Right kidney (tissue), 1 donor: ENCODE measurements around the gene STX1B.

Source experiments
- DNase-seq: peaks from one replicate; pipeline ENCODE4 v3.0.0-alpha.2; 2016

Gene STX1B

GRCh38 chr16:30979170-30980022, 31.0 kb downstream of the STX1B start:
- DNase-seq: no peak

GRCh38 chr16:30977502-30977901, 32.9 kb downstream of the STX1B start:
- no peak for DNase-seq

- no peak for DNase-seq
Observed at GRCh38 chr16:30976486-30976885, 34.0 kb downstream of the STX1B start.

DNA sequence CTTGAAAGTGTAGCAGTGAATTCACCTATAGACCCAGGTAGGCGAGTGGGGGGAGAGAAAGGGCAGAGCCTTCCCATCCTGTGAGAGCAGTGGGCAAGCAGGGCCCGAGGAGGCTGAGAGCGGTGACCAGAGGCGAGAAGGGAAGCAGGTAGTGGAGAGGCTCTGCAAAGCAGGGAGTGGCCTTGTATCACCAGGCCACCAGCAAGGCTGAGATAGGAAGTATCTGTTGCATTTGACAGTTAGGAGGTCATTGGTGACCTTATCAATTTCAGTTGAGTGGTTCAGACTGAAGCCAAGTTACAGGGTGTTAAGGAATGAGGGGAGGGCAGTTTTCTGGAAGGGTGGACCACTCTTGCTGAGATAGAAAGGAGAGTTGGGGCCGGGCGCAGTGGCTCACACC, 36.1 kb downstream of the STX1B start:
- no peak for DNase-seq

DNA sequence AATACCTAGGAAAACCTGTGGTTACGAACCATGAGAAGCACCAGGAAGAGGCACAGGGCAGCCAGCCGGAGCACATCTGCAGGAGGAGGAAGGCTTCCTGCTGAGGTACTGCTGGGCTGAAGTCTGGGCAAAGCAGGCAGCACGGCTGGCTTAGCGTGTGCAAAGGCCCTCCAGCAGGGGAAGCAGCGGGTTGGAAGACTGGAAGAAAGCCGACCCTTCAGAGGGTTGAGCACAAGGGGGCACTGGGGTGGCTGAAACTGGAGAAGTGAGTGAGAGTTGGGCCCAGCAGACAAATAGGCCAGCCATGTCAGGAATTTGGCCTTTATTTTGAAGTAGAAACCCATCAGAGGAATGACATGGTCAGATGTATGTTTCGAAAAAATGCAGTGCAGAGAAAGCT, 37.6 kb downstream of the STX1B start:
- DNase-seq: no peak

DNA sequence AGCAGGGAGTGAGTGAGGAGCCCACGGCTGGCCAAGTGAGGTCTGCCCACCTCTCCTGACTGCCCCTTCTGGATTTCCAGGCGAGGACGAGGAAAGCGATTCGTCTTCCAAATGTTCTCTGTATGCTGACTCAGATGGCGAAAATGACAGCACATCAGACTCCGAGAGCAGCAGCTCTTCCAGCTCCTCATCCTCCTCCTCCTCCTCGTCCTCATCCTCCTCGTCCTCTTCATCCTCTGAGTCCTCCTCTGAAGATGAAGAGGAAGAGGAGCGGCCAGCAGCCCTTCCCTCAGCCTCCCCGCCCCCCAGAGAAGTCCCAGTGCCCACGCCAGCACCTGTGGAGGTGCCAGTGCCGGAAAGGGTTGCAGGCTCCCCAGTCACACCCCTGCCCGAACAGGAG, 39.1 kb downstream of the STX1B start:
- DNase-seq: no peak

- no peak for DNase-seq
Observed at GRCh38 chr16:30969246-30969842, 41.1 kb downstream of the STX1B start.

GRCh38 chr16:30967795-30968194, 42.6 kb downstream of the STX1B start:
- no peak for DNase-seq

GRCh38 chr16:30966033-30966619, 44.3 kb downstream of the STX1B start:
- no peak for DNase-seq

- no peak for DNase-seq
Observed at GRCh38 chr16:30965436-30965835, 45.0 kb downstream of the STX1B start.

DNA sequence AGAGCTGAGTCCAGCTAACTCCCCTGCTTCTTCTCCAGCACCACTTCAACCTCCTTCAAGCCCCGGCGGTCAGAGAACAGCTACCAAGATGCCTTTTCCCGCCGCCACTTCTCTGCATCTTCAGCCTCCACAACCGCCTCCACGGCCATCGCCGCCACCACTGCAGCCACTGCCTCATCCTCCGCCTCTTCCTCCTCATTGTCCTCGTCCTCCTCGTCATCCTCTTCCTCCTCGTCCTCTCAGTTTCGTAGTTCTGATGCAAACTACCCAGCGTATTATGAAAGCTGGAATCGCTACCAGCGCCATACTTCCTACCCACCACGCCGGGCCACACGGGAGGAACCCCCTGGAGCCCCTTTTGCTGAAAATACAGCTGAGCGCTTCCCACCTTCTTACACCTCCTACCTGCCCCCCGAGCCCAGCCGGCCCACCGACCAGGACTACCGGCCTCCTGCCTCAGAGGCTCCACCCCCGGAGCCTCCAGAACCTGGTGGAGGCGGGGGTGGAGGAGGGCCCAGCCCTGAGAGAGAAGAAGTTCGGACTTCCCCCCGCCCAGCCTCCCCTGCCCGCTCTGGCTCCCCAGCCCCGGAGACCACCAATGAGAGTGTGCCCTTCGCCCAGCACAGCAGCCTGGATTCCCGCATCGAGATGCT, 45.7 kb downstream of the STX1B start:
- no peak for DNase-seq

DNA sequence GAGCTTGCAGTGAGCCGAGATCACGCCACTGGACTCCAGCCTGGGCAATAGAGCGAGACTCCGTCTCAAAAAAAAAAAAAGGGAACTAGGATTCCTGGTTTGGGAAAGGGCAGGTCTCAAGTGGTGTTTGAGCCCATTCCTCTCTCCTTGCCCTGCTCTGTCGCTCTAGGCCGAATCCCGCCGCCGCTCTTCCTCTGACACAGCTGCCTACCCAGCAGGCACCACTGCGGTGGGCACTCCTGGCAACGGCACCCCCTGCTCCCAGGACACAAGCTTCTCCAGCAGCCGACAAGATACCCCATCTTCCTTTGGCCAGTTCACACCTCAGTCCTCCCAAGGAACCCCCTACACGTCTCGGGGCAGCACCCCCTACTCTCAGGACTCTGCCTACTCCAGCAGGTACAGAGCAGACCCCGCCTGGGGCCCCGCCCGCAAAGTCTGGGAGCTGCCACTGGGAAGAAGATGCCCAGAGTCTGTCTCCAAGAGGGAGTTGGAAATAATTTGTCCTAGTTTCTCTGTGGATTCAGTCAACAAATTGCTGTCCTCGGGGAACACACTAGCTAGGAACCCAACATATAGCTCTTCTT, 46.4 kb downstream of the STX1B start:
- no peak for DNase-seq

DNA sequence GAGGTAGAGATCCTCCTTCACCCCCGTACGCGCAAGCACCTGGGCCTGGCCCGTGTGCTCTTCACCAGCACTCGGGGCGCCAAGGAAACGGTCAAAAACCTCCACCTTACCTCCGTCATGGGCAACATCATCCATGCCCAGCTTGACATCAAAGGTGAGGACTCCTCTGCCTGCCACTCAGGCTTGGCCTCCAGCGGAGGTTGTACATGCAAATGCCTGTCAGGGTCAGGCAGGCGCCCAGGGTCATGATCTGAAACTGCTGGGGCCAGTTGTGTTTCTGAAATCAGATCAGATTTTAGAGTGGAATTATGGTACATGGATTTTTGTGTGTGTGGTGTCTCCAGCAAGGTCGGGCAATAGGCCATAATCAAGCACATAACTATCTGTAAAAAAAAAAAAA, 49.1 kb downstream of the STX1B start:
- DNase-seq: no peak

DNA sequence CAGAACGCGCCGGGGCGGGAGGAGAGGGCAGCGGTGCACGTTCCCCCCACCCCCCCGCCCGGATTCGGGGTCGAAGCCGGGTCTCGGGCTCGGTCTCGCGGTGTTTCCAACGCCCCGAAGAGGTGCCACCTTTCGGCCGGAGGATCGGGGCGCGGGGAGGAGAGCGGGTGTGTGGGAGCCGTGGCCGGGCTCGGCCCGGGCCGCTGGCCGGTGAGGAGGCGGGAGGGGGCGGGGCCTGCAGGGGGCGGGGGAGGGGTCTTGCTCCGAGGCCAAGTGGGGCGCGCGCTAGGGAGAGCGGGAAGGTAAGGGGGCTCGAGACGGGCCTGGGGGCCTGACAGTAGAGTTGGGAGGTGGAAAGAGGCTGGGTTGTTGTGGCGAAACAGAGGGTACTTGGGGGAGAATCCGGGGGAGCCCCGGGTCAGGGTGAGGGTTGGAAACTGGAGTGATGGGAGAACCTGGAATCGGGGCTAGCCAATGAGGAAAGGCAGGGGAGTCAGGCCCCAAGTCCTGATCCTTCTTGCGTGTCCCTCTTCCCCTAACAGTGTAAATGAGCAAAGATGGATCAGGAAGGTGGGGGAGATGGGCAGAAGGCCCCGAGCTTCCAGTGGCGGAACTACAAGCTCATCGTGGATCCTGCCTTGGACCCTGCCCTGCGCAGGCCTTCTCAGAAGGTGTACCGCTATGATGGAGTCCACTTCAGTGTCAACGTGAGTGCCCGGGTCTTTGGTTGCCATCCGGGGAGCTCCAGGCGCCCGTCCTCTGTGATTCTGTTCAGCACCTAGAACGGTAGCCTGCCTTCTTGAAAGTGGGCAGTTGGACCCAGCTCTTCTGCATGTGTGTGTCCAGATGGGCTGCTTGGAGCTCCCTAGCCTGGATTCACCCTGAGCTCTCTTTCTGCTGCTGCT, 52.0 kb downstream of the STX1B start:
- no peak for DNase-seq

GRCh38 chr16:30957456-30958174, 52.8 kb downstream of the STX1B start, which contains the start of gene SETD1A:
TSS of gene SETD1A (plus strand) at chr16:30957754. CDS start at chr16:30958732, 978 bp downstream.
- DNase-seq: peak; percentile 100

DNA sequence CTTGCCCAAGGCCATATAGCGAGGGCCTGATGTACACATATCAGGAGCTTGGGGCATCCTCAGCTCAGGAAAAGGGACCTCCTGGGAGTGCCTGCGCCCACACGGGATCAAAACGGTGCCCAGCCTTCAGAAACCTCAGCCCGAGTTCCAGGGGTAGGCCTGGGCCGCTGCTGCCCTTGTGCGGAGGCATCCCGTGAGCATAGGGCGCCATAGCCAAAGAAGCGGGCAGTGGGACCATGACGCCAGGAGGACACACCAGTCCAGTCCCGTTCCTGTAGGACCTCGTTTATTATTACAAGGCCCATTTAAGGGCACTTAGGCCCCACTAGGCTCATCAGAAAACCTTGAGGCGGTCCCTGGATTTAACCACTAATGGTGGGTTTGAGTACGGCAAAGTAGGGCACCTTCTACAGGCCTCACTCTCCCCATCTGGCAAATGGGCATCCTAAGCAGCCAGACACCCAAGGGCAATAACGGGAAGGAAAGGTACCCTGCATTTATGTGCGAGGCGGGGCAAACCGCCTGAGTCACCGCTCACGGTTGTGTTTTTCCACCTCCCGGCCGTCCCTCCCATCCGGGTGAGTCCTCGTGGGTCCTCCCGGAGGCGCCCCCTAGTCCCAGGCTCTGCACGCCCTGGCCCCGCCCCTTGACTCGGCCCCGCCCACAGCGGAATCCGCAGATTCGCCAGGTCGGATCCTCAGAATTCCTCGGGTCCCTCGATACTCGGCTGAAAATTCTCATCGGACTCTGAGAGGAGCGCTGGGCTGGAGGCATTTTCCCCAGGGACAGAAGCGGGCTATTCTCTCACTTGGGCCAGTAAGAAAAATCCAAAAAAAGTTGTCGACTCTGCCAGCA, 53.6 kb downstream of the STX1B start:
- DNase-seq: no peak

GRCh38 chr16:30954993-30955392, 55.4 kb downstream of the STX1B start:
- DNase-seq: no peak

DNA sequence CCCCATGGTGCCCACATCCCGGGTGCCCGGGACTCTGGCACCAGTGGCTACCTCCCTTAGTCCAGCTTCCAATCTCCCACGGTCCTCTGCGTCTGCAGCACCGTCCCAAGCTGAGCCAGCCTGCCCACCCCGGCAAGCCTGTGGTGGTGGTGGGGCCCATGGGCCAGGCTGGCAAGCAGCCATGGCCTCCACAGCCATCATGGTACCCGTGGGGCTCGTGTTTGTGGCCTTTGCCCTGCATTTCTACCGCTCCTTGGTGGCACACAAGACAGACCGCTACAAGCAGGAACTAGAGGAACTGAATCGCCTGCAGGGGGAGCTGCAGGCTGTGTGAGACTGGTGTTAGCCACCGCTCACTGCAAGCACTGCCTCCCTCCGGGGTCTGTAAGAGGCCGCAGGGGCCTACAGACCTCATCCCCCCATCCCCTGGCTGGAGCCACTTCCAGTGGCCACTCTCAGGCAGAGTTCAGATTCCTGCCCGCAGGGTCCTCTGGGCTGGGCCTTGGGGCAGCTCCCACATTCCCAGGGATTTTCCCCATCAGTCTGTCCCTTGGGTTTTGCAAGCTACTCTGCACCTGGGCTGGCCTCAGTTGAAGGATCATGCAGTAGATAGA, 56.8 kb downstream of the STX1B start:
- DNase-seq: peak; percentile 66

GRCh38 chr16:30953111-30953510, 57.3 kb downstream of the STX1B start:
- DNase-seq: no peak
